HG03064 (cell line): Measurements from ENCODE around the gene PRDM9.
"Not testable (repeated sequence)": the region's sequence is repeated elsewhere in the genome, so short reads cannot be mapped to it uniquely, and the experiment has no call there.

ENCODE experiments used
- ATAC-seq: cut with Tn5 transposase; IDR thresholded peaks from one replicate; pipeline ENCODE4 v1.9.1; 2021; ENCODE audit warnings: low read depth; ENCODE audit not compliant: unreplicated experiment

PRDM9 gene

DNA sequence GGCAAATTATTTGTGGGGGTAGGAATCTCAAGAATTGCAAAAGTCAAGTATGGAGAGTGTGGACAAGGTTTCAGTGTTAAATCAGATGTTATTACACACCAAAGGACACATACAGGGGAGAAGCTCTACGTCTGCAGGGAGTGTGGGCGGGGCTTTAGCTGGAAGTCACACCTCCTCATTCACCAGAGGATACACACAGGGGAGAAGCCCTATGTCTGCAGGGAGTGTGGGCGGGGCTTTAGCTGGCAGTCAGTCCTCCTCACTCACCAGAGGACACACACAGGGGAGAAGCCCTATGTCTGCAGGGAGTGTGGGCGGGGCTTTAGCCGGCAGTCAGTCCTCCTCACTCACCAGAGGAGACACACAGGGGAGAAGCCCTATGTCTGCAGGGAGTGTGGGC, 19.2 kb downstream of the PRDM9 start:
- not testable (repeated sequence) for ATAC-seq

GRCh38 chr5:23527216-23527920, 20.0 kb downstream of the PRDM9 start:
- not testable (repeated sequence) for ATAC-seq

DNA sequence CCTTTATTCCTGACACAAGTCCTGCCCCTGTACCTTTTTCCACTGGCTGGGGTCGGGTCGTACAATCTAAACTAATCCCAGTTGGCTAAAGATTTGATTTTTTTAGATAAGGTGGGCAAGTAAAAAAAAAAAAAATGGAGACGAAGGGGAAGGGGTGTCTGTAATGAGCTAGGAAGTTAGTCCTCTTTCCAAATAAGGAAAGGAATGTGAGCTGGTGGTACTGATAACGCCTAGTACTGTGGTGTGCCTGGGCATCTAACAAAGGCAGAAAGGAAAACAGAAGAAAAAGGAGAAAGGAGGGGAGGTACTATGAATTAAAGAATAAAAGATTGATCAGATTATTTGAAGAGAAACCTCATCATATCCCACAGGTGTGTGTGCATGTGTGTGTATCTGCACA, 21.3 kb downstream of the PRDM9 start:
- ATAC-seq: no peak

GRCh38 chr5:23530571-23530970, 23.2 kb downstream of the PRDM9 start:
- ATAC-seq: no peak

DNA sequence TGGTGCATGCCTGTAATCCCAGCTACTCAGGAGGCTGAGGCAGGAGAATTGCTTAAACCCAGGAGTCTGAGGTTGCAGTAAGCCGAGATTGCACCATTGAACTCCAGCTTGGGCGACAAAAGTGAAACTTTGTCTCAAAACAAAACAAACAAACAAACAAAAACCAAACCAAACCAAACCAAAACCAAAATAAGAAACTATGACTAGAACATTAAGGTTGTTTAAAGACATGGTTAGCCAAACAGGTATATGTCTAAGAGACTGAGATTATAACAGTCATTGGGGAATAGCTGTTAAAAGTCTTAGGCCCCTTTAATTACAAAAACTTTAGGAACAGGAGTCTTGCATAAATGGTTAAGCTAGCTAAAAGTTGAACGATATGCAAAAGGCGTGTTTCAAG, 63.6 kb downstream of the PRDM9 start:
- ATAC-seq: no peak
